ENCODE measurements around the gene TPBGL.
"Not testable (repeated sequence)": the region's sequence is repeated elsewhere in the genome, so short reads cannot be mapped to it uniquely, and the experiment has no call there.

TPBGL gene

GRCh38 chr11:75273411-75274391 lies 33.1 kb downstream of the TPBGL start:
- no peak for DNase-seq

- not testable (repeated sequence) for DNase-seq
Observed at GRCh38 chr11:75274716-75275115, 34.1 kb downstream of the TPBGL start.

GRCh38 chr11:75275581-75275980 lies 35.0 kb downstream of the TPBGL start:
- peak; percentile 71 for DNase-seq

DNA sequence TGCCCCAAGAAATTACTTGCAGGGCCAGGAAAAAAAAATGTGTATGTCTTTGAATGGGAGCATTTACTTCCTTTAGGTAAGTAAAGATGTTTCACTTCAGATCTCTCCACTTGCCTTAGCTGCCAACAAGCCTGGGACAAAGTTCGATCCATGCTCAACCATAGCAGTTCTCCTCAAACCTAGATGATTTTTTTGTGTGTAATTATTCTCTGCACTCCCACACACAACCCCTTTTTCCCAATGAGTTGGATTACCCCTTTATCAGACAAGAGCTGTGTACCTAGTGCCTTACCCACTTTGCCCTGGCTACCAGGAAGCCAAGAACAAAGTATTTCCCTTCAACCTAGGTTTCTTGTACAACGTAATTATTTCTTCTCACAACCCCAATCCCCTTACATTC lies 35.6 kb downstream of the TPBGL start:
- no peak for DNase-seq

DNA sequence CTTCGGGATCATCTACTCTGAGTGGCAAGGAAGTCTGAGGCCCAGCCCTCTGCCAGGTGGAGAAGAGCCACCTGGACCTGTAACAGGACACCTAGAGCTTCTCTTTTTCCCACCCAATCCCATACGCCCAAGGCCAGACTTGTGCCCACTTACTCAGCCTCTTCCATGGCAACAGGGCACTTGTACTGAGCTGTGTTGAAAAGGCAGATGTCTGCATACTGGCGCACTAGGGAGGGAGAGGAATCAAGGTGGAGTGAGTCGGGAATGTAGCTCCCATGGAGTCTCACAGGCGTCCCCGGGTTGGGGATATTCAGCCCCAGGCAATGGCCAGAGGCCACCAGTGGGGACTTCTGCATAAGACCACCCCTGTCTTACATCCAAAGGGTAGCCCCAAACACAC lies 36.1 kb downstream of the TPBGL start:
- no peak for DNase-seq

DNA sequence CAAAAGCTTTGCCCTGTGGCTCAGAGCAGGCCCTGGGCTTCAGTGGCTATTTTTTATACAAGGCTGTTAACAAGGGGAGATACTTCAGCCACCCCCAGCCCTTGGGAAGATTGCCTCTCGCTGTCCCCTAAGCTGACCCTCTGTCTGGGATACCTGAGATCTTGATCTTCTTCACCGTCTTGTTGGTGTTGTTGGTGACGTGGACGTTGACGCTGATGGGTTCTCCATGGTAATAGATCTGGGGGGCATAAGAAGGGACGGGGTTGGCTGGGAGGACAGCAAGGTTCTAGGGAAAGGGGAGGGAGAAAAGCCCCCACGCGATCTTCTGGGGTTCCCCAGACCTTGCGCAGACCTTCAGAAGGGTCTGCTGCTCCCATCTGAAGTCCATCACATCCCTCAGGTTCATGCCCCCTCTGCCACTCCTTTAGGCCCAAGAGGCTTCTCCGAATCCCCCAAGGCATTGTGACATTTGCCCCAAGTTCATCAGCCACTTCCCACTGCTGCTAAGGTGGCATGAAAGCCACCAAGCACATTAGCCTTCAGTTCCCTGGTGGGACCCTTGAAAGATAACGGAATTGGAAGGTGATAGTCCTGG lies 36.7 kb downstream of the TPBGL start:
- DNase-seq: no peak

DNA sequence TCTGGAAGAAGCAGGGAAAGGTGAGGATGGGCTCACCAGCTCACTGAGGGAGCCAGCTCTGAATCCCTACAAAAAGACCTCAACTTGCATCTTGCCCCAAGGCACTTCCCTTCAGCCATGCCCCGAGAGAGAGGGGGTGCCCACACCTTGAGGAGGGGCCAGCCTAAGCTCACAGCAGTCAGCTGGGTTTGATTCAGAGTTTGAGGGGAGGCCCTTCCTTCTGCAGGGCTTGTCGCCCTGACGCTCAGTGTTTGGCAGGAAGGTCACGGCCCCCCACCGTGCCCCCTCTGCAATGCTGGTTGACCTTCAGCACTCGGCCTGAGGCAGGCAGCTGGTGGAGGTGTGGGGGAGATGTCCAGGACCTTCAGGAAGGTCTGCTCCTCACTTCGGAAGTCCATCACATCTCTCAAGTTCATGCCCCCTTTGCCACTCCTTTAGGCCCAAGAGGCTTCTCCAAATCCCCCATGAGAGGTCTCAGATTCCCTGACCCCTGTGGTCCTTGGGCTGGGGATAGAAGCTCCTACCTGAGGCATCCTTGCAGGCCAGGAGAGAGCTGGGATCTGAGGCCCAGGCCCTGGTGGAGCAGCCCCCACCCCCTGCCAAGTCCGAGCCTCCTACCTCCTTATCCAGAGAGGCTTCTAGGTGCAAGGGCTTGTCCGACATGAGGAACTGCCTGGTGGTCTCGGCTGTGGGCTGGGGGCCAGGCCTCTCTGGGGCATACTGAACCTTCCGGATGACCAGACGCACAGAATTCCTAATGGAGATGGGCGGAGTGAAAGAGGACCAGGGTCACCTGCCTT lies 37.6 kb downstream of the TPBGL start:
- DNase-seq: no peak

DNA sequence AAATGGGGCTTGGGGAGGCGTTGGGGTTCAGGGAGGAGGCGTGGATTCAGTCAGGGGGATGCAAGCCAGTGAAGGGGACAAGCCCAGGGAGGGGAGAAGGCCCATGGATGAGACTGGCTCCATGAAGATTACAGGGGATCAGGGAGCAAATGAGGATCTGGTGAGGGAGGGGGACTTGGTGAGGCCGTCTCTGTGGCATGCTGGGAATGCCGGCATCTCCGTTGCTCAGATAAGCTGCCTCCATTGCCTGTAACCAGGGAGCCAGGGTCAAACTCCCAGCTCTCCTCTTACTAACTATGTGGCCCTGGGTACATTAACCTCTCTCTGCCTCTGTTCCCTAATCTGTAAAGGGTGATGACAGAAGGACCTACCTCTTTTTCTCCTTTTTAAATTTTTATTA lies 38.7 kb downstream of the TPBGL start:
- no peak for DNase-seq

- DNase-seq: peak; percentile 77
Observed at GRCh38 chr11:75280227-75280701, 39.7 kb downstream of the TPBGL start.

- DNase-seq: no peak
Observed at GRCh38 chr11:75280770-75281468, 40.3 kb downstream of the TPBGL start.

- no peak for DNase-seq
Observed at GRCh38 chr11:75281469-75282095, 41.0 kb downstream of the TPBGL start.

- no peak for DNase-seq
Observed at GRCh38 chr11:75283391-75283931, 42.9 kb downstream of the TPBGL start.

DNA sequence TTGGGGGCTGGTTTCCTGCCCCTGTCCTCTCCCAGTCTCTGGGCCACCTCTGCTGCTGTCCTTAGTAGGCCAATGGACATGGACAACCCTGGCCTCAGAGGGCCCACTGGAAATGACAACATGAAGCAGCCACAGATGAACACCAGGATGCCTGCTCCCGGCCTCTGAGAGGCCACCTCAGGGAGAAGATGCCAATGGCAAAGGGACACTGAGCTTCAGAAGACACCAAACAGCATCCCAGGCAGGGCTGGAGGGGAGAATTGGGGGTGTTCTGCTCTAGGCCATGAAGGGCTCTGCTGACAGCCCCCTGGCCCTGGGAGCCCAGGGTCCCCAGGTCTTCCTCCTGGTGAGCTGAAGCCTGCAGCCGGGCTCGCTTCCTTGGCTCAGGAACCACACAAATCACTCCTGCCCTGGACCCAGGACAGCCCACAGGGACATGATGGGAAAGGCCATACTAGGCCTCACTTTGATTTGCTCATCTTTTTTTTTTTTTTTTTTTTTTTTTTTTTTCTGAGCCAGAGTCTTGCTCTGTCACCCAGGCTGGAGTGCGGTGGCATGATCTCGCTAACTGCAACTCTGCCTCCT lies 45.3 kb downstream of the TPBGL start:
- DNase-seq: no peak

GRCh38 chr11:75286826-75287465 lies 46.4 kb downstream of the TPBGL start:
- no peak for DNase-seq

DNA sequence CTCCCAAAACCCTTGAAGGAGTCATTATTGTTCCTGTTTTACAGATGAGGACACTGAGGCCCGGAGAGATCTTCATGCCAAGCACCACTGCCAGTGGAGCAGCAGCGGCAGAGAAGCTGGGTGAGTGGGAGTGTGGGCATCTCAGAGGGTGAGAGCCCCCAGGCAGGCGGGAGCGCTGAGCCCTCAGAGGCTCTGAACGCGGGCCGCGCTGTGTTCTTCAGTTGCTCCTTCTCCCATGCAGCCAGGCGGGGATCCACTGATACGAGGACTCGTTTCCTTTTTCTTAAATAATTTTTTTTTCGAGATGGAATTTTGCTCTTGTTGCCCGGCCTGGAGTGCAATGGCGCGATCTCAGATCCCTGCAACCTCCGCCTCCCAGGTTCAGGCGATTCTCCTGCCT lies 47.0 kb downstream of the TPBGL start:
- no peak for DNase-seq

- DNase-seq: no peak
Observed at GRCh38 chr11:75289511-75289760, 48.9 kb downstream of the TPBGL start.

DNA sequence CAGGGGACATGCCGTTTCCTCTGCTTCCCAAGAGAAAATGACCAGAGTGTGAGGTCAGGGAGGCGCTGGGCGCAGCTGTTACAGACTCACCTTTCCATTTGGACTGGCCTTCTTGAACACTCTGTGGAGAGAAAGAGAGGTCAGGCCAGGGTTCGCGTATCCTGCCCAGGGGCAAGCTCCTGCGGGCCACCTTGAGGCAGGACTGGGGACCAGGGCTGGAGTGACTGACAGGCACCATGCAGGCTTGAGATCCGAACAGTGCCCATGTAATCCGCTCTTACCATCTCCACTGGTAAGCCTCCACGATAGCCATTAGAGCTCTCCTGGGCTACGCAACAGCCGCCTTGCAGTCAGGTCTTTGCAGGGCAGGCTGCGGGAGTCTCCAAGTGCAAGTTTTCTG lies 49.3 kb downstream of the TPBGL start:
- no peak for DNase-seq

DNA sequence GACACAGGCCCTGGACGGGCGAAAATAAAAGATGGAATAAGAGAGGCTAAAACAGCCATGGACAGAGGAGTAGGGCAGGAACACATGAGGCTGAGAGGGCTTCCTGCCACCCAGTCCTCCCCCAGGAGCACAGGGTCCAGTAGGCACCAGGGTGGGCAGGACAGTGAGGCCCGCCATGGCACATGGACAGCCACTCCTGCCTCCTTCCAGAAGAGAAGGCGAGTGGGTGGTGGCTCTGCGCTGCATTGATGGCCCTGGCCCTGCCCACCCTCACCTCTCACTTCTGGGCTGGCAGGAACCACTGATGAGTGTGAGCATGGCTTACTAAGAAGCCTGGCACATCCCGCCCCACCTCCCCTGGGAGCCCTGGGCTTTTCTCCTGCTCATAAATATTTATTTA lies 51.2 kb downstream of the TPBGL start:
- DNase-seq: no peak

DNA sequence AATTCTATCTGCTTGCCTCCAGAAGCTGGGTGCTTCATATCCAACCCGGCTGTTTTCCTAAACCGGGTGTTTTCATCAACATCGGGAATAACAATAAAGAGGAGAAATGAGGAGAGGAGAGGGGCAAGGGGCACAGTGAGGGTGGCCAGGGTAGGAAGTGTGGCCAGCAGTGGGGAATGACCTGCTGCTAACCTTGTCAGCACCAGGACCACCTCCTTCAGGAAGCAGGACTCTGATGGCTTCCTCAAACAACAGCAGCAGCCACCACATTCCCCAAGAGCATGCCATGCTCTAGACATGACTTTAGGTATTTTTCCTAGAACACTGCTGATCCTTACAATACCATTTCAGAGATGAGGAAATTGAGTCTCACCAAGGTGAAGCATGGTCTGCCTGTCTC lies 52.4 kb downstream of the TPBGL start:
- no peak for DNase-seq
